HG03342 (cell line): ENCODE results near the gene DHCR24.
"Not testable (repeated sequence)": the region's sequence is repeated elsewhere in the genome, so short reads cannot be mapped to it uniquely, and the experiment has no call there.

Experiments
- ATAC-seq: cut with Tn5 transposase; IDR thresholded peaks from one replicate; pipeline ENCODE4 v1.9.1; 2021; ENCODE audit warnings: mild to moderate bottlenecking, moderate library complexity; ENCODE audit not compliant: unreplicated experiment

Gene DHCR24

DNA sequence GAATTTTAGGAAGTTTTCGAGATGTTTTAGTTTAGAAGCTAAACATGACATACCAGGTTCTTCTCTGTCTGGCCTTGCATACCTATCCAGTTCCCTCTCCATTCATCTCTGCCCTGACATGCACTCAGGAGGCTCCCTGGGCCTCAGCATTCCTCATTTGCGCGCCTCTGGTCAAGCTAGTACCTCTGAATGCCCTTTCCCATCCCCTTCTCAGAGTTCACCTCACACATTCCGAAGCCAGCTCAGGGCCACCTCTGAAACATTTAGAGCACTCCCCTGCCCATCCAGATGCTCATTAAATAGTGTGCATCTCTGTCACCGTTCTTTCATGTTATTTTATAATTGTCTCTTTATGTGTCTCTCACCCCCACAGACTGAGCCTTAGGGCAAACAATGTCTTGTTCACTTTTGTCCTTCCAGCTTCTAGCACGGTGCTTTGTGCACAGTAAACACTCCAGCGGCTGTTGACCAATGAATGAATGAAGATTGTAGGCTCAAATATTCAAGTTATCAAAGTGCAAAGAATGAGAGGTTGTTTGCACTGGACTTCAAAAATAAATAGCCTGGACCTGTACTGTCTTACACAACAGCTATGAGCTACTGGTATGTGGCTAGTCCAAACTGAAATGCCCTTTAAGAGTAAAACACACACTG lies 1.2 kb upstream of the DHCR24 start:
- no peak for ATAC-seq

DNA sequence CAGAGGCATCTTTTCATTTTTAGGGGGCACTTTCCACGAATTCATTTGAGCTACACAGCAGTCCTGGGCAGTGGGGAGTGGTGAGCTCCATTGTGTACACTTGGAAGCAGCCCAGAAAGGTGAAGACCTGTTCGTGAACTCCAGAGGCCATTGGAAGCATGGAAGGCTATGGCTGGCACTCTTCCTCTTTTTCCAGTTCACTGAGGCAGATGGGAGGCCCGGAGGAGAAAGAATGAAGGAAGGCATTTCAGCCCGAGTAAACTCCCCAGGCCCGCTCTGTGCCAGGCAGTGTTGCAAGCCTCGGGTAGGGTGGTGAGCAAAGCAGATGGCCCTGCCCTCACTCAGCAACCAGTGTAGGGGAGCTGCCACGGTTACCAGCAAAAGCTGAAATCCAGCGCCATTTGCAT lies 673 bp upstream of the DHCR24 start:
- ATAC-seq: no peak

DNA sequence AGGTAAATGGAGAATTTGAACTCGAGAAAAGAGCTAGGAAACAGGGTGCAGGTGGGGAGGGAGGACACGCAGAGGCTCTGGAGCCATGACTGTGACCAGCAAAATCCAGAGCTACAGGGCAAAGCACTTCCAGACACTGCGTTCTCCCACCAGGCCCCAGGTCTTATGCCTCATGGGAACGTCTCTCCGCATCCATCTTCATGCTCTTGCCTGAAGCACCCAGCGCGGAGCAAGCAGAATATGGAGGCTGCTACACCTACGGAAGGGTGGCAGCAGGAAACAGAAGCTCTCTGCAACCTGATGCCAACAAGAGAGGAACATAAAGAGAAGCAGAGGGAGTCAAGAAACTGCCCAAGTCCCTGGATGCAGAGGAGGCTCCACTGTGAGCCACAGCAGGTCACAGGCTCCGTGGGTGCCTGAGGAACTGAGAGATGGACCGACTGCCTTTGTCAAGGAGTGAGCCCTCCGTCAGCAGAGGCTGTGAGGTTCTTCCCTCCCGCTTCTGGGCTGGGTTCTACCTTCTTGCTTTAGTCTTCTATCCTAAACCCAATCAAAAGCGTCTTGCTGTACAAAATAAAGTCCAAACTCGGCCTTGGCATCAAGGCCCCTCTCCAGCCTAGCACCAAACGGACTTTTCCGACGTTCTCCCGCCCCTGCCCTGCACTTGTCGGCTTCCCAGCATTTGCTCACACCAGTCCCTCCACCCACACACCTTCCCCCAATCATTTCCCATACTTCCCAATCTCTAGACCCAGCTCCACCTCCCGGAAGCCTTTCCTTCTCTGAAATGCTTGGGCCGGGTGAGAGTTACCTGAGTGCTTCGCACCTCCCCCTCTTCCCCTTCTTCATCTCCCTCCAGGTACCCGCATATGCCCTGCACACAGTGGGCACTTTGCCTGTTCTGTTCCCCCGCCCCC lies 930 bp downstream of the DHCR24 start:
- ATAC-seq: no peak

DNA sequence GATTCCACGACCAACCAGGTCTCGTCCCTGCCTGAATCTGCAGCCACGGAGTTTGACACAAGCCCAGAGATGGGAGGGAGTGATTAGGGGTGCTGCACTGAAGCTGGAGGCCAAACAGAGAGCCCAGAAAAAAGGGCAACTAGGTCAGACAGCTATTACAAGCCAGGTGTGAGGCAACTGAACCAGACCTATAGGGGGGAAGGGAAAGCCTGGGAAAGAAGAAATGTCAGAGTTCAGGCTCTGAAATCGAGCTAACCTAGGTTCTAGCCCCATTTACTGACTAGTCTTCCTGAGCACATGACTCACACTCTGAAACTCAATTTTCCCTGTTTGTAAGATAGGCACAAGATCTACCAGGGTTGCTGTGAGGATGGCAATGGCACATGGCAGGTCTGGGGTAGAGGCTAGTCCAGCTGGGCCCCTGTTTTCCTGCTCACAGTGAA lies 1.7 kb downstream of the DHCR24 start:
- no peak for ATAC-seq

DNA sequence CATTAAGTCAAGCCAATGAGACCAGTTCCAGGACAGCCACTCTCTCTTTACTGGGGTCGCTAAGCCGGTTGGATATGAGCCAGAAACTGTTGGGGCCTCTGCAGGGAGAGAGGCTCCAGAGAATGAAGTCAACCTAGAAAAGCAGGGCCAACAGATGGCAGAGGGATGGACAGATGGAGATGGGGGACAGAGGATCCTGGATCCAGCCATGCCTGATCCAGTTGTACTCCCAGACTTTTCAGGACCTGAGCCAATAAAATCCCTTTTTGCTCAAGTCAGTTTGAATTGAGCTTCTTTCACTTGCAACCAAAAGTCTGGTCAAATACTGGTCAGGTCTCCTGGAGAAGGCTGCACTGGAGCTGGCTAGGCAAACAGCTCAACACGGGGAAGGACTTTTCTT lies 2.2 kb downstream of the DHCR24 start:
- ATAC-seq: no peak

DNA sequence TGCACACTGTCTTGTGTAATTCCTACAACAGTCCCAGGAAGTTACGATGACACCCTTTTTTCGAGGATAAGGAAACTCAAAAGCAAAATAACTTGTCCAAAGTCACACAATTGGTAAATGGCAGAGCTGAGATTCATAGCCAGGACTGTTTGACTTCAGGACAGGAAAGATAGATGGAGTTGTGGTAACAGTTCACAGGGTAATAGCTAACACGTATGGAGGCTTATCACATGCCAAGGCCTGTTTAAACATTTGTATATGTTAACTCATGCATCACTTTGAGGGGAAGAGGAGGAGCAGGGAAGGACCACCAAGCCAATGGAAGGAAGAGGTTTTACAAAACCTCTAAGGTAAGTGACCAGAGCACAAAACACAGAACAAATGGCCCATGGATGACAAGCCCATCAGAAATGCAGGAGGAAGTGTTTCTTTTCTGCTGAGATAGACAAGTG lies 2.8 kb downstream of the DHCR24 start:
- no peak for ATAC-seq

DNA sequence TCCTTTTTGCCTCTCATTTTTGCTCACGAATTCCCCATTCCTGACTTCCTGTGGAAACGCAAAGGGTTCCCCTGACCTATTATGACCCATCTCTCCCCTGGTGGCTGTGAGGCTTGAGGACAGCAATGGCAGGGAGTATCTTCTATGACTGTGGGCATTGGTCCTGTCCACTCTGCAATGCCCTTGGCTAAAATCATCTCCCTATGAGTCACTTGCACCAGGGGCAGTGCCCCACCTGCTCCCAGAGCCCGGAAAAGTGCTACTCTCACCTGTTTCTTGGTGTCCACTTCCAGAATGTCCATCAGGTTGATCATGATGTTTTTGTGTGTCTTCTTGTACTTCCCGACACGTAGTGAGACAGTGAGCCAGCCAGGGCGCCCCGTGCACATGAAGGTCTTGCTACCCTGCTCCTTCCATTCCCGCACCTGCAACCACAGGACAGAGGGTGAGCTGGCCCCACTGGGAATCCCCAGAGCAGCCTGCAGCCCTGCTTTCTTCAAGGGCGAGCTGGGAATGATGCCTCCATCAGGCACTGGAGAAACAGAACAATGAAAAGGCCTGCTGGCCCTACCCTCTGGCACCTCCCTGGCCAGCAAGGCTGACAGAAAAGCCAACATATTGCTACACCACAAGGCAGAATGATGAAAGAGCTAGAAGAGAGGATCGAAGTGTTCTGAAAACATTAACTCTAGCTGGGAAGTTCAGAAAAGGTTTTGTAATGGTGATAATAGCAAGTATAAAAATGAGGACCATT lies 3.5 kb downstream of the DHCR24 start:
- no peak for ATAC-seq

DNA sequence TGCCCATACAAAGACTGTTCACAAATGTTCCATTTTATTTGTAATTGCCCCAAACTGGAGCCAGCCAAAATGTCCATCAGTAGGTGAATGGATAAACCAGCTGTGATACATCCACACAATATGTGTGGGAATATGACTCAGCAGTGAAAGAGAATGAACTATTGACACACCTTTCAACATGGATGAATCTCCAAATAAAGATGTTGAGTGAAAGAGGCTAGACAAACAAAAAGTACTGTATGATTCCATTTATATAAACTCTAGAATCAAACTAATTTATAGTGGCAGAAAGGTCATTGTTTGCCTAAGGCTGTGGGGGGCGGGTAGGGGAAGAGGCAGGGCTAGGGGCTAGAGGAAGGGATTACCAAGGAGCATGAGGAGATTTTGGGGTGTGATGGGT lies 4.5 kb downstream of the DHCR24 start:
- no peak for ATAC-seq

DNA sequence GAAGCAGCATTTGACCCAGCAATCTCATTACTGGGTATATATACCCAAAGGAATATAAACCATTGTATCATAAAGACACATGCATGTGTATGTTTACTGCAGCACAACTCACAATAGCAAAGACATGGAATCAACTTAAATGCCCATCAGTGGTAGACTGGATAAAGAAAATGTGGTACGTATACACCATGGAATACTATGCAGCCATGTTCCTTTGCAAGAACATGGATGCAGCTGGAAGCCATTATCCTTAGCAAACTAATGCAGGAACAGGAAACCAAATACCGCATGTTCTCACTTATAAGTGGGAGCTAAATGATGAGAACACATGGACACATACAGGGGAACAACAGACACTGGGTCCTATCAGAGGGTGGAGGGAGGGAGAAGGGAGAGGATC lies 5.4 kb downstream of the DHCR24 start:
- ATAC-seq: not testable (repeated sequence)

DNA sequence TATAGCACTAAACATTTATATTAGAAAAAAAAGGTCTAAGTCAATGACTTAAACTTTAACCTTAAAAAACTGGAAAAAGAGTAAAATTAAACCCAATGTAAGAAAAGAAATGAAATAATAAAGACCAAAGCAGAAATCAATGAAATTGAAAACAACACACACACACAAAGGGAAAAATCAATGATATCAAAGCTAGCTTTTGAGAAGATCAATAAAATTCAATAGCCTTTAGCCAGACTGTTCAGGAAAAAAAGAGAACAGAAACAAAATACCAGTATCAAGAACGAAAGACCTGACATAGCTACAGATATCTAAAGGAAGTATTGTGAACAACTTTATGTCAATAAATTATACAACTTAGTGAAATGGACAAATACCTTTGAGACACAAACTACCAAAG lies 7.1 kb downstream of the DHCR24 start:
- no peak for ATAC-seq

DNA sequence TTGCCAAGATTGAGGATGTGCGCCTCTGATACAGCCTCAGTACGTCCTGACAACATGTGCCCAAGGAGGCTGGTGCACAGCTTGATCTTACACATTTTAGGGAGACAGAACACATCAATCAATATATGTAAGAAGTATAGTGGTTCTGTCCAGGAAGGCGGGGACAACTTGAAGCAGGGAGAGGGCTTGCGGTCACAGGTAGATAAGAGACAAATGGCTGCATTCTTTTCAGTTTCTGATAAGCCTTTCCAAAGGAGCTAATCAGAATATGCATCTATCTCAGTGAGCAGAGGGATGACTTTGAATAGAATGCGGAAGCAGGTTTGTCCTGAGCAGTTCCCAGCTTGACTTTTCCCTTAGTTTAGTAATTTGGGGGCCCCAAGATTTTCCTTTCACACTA lies 10.2 kb downstream of the DHCR24 start:
- ATAC-seq: no peak

DNA sequence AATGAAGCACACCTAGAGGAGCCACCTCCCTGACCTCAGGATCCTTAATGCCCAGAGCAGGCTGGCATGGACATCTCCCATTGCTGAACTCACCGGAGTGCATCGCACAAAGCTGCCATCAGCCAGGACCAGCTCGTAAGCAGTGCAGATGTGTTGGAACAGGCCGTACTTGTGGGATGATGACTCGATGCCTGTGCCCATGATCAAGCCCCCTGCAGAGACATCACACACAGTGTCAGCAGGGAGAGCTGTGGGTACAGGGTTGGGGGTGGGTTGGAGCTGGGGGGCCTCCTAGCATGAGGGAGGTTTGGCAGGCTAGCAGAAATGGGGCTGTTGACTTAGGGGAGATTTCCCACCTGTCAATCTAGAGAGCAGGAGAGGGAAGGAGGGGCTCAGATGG lies 12.0 kb downstream of the DHCR24 start:
- no peak for ATAC-seq

DNA sequence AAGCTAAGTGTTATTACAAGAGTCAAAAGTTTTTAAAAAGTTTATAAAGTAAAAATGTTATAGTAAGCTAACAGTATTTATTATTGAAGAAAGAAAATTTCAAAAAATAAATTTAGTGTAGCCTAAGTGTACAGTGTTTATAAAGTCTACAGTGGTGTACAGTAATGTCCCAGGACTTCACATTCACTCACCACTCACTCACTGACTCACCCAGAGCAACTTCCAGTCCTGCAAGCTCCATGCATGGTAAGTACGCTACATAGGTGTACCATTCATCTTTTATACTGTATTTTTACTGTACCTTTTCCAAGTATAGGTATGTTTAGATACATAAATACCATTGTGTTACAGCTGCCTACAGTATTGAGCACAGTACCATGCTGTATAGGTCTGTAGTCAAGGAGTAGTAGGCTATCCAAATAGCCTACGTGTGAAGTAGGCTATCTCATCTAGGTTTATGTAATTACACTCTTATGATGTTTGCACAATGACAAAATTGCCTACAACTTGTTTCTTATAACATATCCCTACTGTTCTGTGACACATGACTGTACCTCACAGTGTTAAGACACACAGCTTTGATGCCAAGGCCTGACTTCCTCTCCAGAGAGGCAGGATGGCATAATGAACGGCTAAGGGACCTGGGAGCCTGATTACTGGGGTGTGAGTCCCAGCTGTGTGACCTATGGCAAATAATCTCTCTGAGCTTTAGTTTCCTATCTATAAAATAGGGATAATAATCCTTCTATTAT lies 12.7 kb downstream of the DHCR24 start:
- no peak for ATAC-seq

DNA sequence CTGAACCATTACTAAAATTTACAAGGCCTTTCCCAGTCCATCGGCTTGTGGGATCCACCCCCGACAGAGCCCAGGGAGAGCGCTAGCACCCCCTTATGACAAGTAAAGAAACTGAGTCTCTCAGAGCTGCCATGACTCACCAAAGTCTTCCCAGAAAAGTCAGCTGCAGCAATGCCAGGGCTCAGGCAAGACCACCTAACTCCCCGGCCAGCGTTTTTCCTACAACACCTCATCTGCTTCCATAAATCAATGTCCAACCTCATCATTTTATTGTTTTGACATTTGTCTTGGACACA lies 15.0 kb downstream of the DHCR24 start:
- no peak for ATAC-seq

DNA sequence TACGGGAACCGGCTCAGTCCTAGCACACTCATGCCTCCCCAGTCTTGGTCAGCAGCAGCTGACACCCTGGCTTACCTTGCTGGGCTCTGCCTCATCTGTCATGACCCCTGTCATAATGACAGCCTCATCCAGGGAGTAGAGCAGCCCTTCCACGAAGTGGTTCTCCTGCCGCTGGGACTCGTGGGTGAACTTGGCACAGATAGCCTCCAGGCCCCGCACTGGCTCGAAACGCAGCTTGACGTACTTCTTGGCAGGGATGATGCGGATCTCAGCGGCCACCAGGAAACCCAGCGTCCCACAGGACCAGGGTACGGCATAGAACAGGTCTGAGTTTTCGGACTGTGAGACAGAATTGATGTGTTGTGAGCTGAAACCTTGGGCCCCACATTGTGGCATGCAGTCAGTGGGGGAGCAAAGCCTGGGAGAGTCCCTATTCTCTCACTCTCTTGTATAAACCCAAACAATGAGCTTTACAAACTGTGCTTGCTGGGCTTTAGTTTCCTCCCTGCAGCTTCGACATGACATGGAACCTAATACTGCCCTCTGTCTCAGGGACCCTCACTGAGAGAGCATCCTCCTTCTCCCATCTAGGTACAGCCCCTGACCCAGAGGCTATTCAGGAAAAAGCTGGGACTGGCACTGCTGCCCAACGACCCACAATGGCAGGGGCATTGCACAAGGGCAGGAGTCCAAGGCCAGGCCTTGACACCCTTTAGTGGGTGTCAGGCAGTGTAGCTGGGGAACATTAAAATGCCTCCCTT lies 15.5 kb downstream of the DHCR24 start:
- no peak for ATAC-seq

DNA sequence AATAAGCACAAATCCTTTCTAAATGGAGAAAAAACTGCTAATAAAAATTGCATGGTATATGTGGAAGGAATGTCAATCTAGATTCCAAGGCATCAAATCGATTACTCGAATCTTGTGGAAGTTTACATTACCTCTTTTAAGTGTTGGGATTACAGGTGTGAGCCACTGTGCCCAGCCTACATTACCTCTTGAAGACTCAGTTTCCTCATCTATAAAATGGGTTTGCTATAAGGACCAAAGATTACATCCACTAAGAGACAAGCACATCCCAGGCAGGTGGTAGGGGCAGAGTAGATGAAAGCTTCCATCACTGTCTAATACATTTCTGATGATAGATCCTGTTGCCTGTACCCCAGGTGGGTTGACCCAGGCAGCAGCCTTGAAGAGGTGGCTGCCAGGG lies 16.1 kb downstream of the DHCR24 start:
- no peak for ATAC-seq

DNA sequence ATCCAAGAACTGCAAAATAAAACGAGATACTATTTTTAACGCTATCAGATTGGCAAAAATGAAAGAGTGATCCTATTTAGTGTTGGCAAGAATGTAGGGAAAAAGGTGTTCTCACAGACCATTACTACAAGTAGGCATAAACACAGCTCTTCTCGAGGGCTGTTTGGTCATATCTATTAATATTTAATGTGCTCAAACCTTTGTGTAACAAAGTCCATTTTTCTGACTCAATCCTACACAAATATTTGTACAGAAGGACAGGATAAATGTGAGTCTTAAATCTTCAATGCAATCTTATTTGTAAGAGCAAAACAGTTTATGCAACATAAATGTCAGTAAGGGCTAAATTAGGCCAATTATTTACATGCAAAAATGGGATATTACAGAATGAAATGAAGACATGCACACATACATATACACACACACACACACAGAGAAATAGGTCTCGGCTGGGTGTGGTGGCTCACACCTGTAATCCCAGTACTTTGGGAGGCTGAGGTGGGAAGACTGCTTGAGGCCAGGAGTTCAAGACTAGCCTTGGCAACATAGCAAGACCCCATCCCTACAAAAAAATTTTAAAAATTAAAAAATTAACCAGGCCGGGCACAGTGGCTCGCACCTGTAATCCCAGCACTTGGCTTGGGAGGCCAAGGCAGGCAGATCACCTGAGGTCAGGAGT lies 17.7 kb downstream of the DHCR24 start:
- no peak for ATAC-seq

DNA sequence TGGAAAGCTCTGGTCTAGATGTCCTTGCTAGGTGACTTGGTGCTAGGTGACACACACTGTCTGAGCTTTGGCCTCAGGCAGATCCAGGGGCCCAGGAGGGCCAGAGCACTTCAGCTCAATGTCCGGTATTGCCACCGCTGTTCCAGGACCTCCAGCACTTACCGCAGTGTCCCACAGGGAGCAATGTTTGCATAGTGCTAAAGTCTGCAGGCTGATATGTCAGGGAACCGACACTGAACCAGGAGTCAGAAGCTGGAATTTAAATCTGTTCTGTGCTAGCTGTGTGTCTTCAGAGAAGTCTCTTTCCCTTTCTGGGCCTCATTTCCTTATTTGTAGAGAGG lies 19.3 kb downstream of the DHCR24 start:
- no peak for ATAC-seq

DNA sequence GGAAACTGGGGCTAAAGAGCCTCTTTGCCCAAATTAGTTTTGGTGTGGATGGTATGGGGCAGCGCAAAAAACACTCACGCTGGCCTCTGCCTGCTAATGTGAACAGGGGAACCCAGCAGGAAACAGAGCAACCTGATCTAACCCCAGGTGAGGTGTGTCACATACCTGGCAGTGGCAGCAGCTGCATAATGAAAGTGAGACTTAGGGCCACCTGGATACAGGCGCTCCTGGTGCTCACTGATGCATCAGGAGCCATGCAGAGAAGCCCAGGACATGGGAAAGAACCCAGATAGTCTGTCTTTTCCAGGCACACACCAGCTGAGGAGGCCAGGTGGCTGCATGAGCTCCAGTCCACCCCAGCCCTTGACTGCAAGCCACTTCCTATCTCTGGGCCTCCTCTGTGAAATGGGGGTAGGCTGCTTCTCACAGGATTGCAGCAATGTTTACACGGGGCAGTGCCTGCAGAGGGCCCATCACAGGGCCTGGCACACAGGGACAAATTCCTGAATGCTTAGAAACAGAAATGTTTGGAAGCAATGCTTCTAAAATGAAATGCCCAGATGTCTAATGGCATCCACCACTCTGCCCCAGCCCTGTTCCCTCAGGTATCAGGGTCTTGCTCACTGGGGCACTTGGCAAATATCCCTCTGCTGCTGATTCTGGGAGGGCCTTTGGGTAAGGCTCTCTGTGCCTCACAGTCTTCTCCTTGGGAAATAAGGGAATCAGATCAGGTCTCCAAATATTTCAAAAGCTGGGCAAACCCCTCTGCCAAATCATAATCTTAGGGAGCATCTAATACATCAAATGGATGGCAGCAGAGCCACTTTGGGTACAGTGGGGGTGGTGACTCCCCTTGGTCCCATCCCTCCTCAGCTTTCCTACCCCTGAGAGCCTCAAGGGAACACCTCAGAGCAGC lies 19.9 kb downstream of the DHCR24 start:
- ATAC-seq: no peak
